HEK293 (cell line): ENCODE data around the gene PSME4.

Source experiments
- CTCF ChIA-PET: fragments of 350-600 bp; formaldehyde crosslinking; extraction: SDS; loops from one replicate; lab custom pipeline; 2021; ENCODE audit warnings: antibody characterized with exemption; lab: Yijun Ruan, JAX
- POLR2A ChIA-PET: fragments of 300-600 bp; formaldehyde crosslinking; extraction: SDS; loops from one replicate; lab custom pipeline; 2020; ENCODE audit warnings: antibody characterized with exemption, inconsistent platforms; lab: Yijun Ruan, JAX
- H3K27ac ChIP-seq: fragments of 200-500 bp; sonication (Bioruptor generic); 2 replicates; pipeline ENCODE4 v1.5.1; 2014; ENCODE audit warnings: low read depth, low read length, control low read depth, inconsistent platforms; ENCODE audit errors: extremely low read depth
- H3K36me3 ChIP-seq, 2 experiments: fragments of 200-500 bp in 1 of 2; sonication (Bioruptor generic) in 1 of 2; 1 replicate in 1 of 2; 2 replicates in 1 of 2; pipeline ENCODE4 v1.5.1; 2014 to 2017; ENCODE audit warnings: inconsistent platforms in 2 of 2, low read length in 2 of 2; ENCODE audit not compliant: control insufficient read depth in 2 of 2, insufficient read depth in 1 of 2
- H3K4me1 ChIP-seq: fragments of 200-500 bp; sonication (Bioruptor generic); 2 replicates; pipeline ENCODE4 v1.5.1; 2014; ENCODE audit warnings: mild to moderate bottlenecking, low read length, inconsistent platforms; ENCODE audit not compliant: control insufficient read depth, insufficient read depth
- H3K4me3 ChIP-seq: 2 replicates; pipeline ENCODE4 v1.5.1; 2011; ENCODE audit warnings: low read depth, mild to moderate bottlenecking, control low read depth, low read length, moderate library complexity
- H3K9me3 ChIP-seq: fragments of 200-500 bp; sonication (Bioruptor generic); 2 replicates; pipeline ENCODE4 v1.5.1; 2014; ENCODE audit warnings: low read depth, low read length, inconsistent platforms; ENCODE audit not compliant: control insufficient read depth, insufficient read depth
- CTCF ChIP-seq: fragments of 450-650 bp; formaldehyde crosslinking; IDR thresholded peaks from 2 replicates; pipeline ENCODE4 v1.5.1; 2016; ENCODE audit warnings: missing biosample characterization, missing genetic modification characterization
- KLF8 ChIP-seq: fragments of 450-650 bp; formaldehyde crosslinking; IDR thresholded peaks from 2 replicates; pipeline ENCODE4 v1.5.1; 2016; ENCODE audit warnings: missing biosample characterization, missing genetic modification characterization
- KLF9 ChIP-seq: fragments of 450-650 bp; formaldehyde crosslinking; IDR thresholded peaks from 2 replicates; pipeline ENCODE4 v1.5.1; 2016; ENCODE audit warnings: missing biosample characterization, missing genetic modification characterization, low read depth
- MYNN ChIP-seq: fragments of 450-650 bp; formaldehyde crosslinking; IDR thresholded peaks from 2 replicates; pipeline ENCODE4 v1.5.1; 2016; ENCODE audit warnings: missing biosample characterization, missing genetic modification characterization, borderline replicate concordance
- PRDM1 ChIP-seq: fragments of 450-650 bp; formaldehyde crosslinking; IDR thresholded peaks from 2 replicates; pipeline ENCODE4; 2016; ENCODE audit warnings: missing biosample characterization, missing genetic modification characterization
- PRDM6 ChIP-seq: fragments of 450-650 bp; formaldehyde crosslinking; IDR thresholded peaks from 2 replicates; pipeline ENCODE4 v1.5.1; 2017; ENCODE audit warnings: missing biosample characterization, missing genetic modification characterization
- SP7 ChIP-seq: fragments of 450-650 bp; formaldehyde crosslinking; IDR thresholded peaks from 2 replicates; pipeline ENCODE4 v1.5.1; 2016; ENCODE audit warnings: missing biosample characterization, missing genetic modification characterization
- WT1 ChIP-seq: fragments of 450-650 bp; formaldehyde crosslinking; IDR thresholded peaks from 2 replicates; pipeline ENCODE4 v1.5.1; 2016; ENCODE audit warnings: missing biosample characterization, missing genetic modification characterization
- ZBTB1 ChIP-seq: fragments of 450-650 bp; formaldehyde crosslinking; IDR thresholded peaks from 2 replicates; pipeline ENCODE4 v1.5.1; 2016; ENCODE audit warnings: missing biosample characterization, missing genetic modification characterization
- ZBTB11 ChIP-seq: fragments of 450-650 bp; formaldehyde crosslinking; conservative IDR thresholded peaks from 2 replicates; pipeline ENCODE4 v1.5.1; 2016; ENCODE audit warnings: low read depth, missing biosample characterization, missing genetic modification characterization
- ZBTB17 ChIP-seq: fragments of 450-650 bp; formaldehyde crosslinking; IDR thresholded peaks from 2 replicates; pipeline ENCODE4 v1.5.1; 2016; ENCODE audit warnings: missing biosample characterization, missing genetic modification characterization
- ZBTB20 ChIP-seq: fragments of 450-650 bp; formaldehyde crosslinking; IDR thresholded peaks from 2 replicates; pipeline ENCODE4 v1.5.1; 2016; ENCODE audit warnings: missing biosample characterization, missing genetic modification characterization
- ZNF132 ChIP-seq: fragments of 450-650 bp; formaldehyde crosslinking; IDR thresholded peaks from 2 replicates; pipeline ENCODE4 v1.5.1; 2017; ENCODE audit warnings: missing biosample characterization, missing genetic modification characterization, borderline replicate concordance
- ZNF133 ChIP-seq: fragments of 450-650 bp; formaldehyde crosslinking; IDR thresholded peaks from 2 replicates; pipeline ENCODE4 v1.5.1; 2016; ENCODE audit warnings: missing biosample characterization, missing genetic modification characterization
- ZNF19 ChIP-seq: fragments of 450-650 bp; formaldehyde crosslinking; IDR thresholded peaks from 2 replicates; pipeline ENCODE4; 2016; ENCODE audit warnings: missing biosample characterization, missing genetic modification characterization, low read depth
- ZNF449 ChIP-seq: fragments of 450-650 bp; formaldehyde crosslinking; IDR thresholded peaks from 2 replicates; pipeline ENCODE4 v1.5.1; 2017; ENCODE audit warnings: missing biosample characterization, mild to moderate bottlenecking, missing genetic modification characterization, moderate library complexity
- ZNF513 ChIP-seq: fragments of 450-650 bp; IDR thresholded peaks from 2 replicates; pipeline ENCODE4 v1.5.1; 2018; ENCODE audit warnings: missing biosample characterization, missing genetic modification characterization
- ZNF585B ChIP-seq: fragments of 450-650 bp; formaldehyde crosslinking; IDR thresholded peaks from 2 replicates; pipeline ENCODE4 v1.5.1; 2016; ENCODE audit warnings: missing biosample characterization, missing genetic modification characterization
- ZNF610 ChIP-seq: fragments of 450-650 bp; formaldehyde crosslinking; IDR thresholded peaks from 2 replicates; pipeline ENCODE4 v1.5.1; 2016; ENCODE audit warnings: missing biosample characterization, missing genetic modification characterization, borderline replicate concordance
- ZNF623 ChIP-seq: fragments of 450-650 bp; formaldehyde crosslinking; IDR thresholded peaks from 2 replicates; pipeline ENCODE4 v1.5.1; 2016; ENCODE audit warnings: missing biosample characterization, missing genetic modification characterization
- ZNF639 ChIP-seq: fragments of 450-650 bp; formaldehyde crosslinking; IDR thresholded peaks from 2 replicates; pipeline ENCODE4 v1.5.1; 2016; ENCODE audit warnings: missing biosample characterization, missing genetic modification characterization
- ZNF645 ChIP-seq: fragments of 450-650 bp; formaldehyde crosslinking; IDR thresholded peaks from 2 replicates; pipeline ENCODE4; 2016; ENCODE audit warnings: missing biosample characterization, missing genetic modification characterization
- ZNF658 ChIP-seq: fragments of 450-650 bp; formaldehyde crosslinking; IDR thresholded peaks from 2 replicates; pipeline ENCODE4; 2016; ENCODE audit warnings: missing biosample characterization, missing genetic modification characterization
- ZNF670 ChIP-seq: fragments of 450-650 bp; formaldehyde crosslinking; IDR thresholded peaks from 2 replicates; pipeline ENCODE4 v1.5.1; 2016; ENCODE audit warnings: missing biosample characterization, missing genetic modification characterization, low read depth
- ZNF843 ChIP-seq: fragments of 450-650 bp; formaldehyde crosslinking; IDR thresholded peaks from 2 replicates; pipeline ENCODE4 v1.5.1; 2016; ENCODE audit warnings: missing biosample characterization, missing genetic modification characterization

The PSME4 gene

GRCh38 chr2:53939656-53940055, 31.1 kb downstream of the PSME4 start:
- POLR2A ChIA-PET = no interaction called here
- Histone ChIP-seq H3K27ac (no peak overlapping the region), H3K4me1 (no peaks in the 10 kb centered on the region), H3K36me3 (peaks cover 39 to 46% of the 10 kb centered on the region in 2 experiments), H3K4me3 (no peak overlapping the region), H3K9me3 (no peaks in the 10 kb centered on the region)
- TF ChIP-seq ZNF670 = no peak
- TF ChIP-seq CTCF = no peak
- no peak for TF ChIP-seq ZNF132 (tag by site-specific recombination)
- no peak for TF ChIP-seq KLF8 (tag by site-specific recombination)
- TF ChIP-seq ZNF639 (tag by site-specific recombination) = no peak
- no peak for TF ChIP-seq WT1 (tag by site-specific recombination)
- TF ChIP-seq ZNF513 = no peak
- TF ChIP-seq ZNF449 = no peak
- no peak for TF ChIP-seq ZNF585B (tag by site-specific recombination)
- no peak for TF ChIP-seq ZNF843
- TF ChIP-seq ZNF610 (tag by site-specific recombination) = no peak
- no peak for TF ChIP-seq ZNF658
- CTCF ChIA-PET = no interaction called here

GRCh38 chr2:53938904-53939303, 31.9 kb downstream of the PSME4 start:
- H3K9me3 ChIP-seq = no peaks in the 10 kb centered on the region
- H3K27ac ChIP-seq = no peak overlapping the region
- CTCF ChIA-PET = no interaction called here
- peaks cover 45 to 54% of the 10 kb centered on the region in 2 experiments for H3K36me3 ChIP-seq
- H3K4me1 ChIP-seq = no peaks in the 10 kb centered on the region
- H3K4me3 ChIP-seq = no peak overlapping the region
- POLR2A ChIA-PET = no interaction called here
- TF ChIP-seq SP7 = no peak
- no peak for TF ChIP-seq ZNF133
- TF ChIP-seq ZNF623 (tag by site-specific recombination) = no peak
- no peak for TF ChIP-seq ZBTB11
- no peak for TF ChIP-seq ZBTB1 (tag by site-specific recombination)
- TF ChIP-seq KLF9 (tag by site-specific recombination) = no peak
- no peak for TF ChIP-seq ZNF645 (tag by site-specific recombination)
- no peak for TF ChIP-seq ZBTB17 (tag by site-specific recombination)
- TF ChIP-seq MYNN (tag by site-specific recombination) = no peak
- no peak for TF ChIP-seq ZBTB20 (tag by site-specific recombination)
- TF ChIP-seq PRDM6 (tag by site-specific recombination) = no peak
- TF ChIP-seq PRDM1 (tag by site-specific recombination) = no peak
- TF ChIP-seq ZNF19 (tag by site-specific recombination) = no peak
